Stimulated activated CD4-positive, alpha-beta T cell treated with anti-CD3 and anti-CD28 coated beads, TNF-alpha, amount 100 ng/mL, for 1 hour (primary cell): ENCODE measurements around the gene GDF15.
A peak's percentile ranks its signal among the peaks of the same experiment; 100 is the strongest.

Experiments
- DNase-seq, 3 donors: peaks; one replicate each; pipeline ENCODE4 v3.0.0-alpha.2; 2020; ENCODE audit warnings: low read depth in 3 of 3, low spot score in 1 of 3

Gene GDF15

GRCh38 chr19:18418483-18419194 lies 32.7 kb downstream of the GDF15 start:
- DNase-seq, result no peak

GRCh38 chr19:18419195-18419698 lies 33.3 kb downstream of the GDF15 start, which contains the start of gene SSBP4:
Gene SSBP4 (plus strand): TSS chr19:18419398. CDS start chr19:18419649, 251 bp downstream.
- DNase-seq, result peak in 2 of 3 donors; percentile 38 to 55

GRCh38 chr19:18419699-18420460 lies 33.9 kb downstream of the GDF15 start:
- no peak for DNase-seq

GRCh38 chr19:18420930-18421329 lies 35.0 kb downstream of the GDF15 start:
- no peak for DNase-seq

- no peak for DNase-seq
These were observed 35.5 kb downstream of the GDF15 start for GRCh38 chr19:18421371-18421959.

GRCh38 chr19:18422530-18423191 lies 36.7 kb downstream of the GDF15 start:
- DNase-seq, result no peak

GRCh38 chr19:18423258-18424020 lies 37.5 kb downstream of the GDF15 start:
- DNase-seq, result no peak

- no peak for DNase-seq
These were observed 38.3 kb downstream of the GDF15 start for GRCh38 chr19:18424122-18424889.

GRCh38 chr19:18424890-18425514 lies 39.0 kb downstream of the GDF15 start:
- no peak for DNase-seq

- no peak for DNase-seq
These were observed 39.8 kb downstream of the GDF15 start for GRCh38 chr19:18425515-18426415.

GRCh38 chr19:18426416-18426767 lies 40.4 kb downstream of the GDF15 start:
- no peak for DNase-seq

GRCh38 chr19:18427080-18427742 lies 41.3 kb downstream of the GDF15 start:
- DNase-seq, result no peak

GRCh38 chr19:18427743-18428113 lies 41.8 kb downstream of the GDF15 start:
- DNase-seq, result no peak

GRCh38 chr19:18428173-18428786 lies 42.3 kb downstream of the GDF15 start:
- DNase-seq, result no peak

- DNase-seq, result peak; percentile 47 to 59 (median 53)
These were observed 43.1 kb downstream of the GDF15 start for GRCh38 chr19:18428787-18429674.

GRCh38 chr19:18429717-18430416 lies 43.9 kb downstream of the GDF15 start:
- no peak for DNase-seq
